C4-2B (cell line): ENCODE results near the gene ZNF714.

Experiments
- ZFX ChIP-seq: fragments of 450-650 bp; IDR thresholded peaks from 2 replicates; pipeline ENCODE4 v1.6.1; 2017
- TF ChIP-seq, protein P1 (sequence below): fragments of 450-650 bp; conservative IDR thresholded peaks from 2 replicates; pipeline ENCODE4 v1.5.1; 2017; ENCODE audit warnings: mild to moderate bottlenecking

DNA sequence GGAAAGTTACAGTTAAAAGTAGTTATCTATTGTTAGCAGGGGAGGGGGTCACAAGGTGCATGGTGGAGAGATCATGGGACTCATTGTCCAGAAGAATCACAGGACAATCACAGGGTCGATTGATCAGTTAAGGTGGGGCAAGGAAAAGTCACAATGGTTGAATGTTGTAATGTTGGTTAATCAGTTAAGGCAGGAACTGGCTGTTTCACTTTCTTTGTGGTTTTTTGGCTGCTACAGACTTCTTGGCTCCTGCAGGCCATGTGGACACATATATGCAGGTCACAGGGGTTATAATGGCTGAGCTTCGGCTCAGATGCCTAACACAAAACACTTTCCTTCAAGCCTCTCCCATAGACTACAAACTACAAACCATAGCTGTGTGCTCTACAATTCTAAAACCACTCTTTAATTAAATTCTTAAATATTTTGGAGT lies 52.9 kb downstream of the ZNF714 start:
- TF ChIP-seq, protein P1, sequence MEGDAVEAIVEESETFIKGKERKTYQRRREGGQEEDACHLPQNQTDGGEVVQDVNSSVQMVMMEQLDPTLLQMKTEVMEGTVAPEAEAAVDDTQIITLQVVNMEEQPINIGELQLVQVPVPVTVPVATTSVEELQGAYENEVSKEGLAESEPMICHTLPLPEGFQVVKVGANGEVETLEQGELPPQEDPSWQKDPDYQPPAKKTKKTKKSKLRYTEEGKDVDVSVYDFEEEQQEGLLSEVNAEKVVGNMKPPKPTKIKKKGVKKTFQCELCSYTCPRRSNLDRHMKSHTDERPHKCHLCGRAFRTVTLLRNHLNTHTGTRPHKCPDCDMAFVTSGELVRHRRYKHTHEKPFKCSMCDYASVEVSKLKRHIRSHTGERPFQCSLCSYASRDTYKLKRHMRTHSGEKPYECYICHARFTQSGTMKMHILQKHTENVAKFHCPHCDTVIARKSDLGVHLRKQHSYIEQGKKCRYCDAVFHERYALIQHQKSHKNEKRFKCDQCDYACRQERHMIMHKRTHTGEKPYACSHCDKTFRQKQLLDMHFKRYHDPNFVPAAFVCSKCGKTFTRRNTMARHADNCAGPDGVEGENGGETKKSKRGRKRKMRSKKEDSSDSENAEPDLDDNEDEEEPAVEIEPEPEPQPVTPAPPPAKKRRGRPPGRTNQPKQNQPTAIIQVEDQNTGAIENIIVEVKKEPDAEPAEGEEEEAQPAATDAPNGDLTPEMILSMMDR: no peak
- TF ChIP-seq ZFX: no peak
